ENCODE results near the gene OR1D2.

DNA sequence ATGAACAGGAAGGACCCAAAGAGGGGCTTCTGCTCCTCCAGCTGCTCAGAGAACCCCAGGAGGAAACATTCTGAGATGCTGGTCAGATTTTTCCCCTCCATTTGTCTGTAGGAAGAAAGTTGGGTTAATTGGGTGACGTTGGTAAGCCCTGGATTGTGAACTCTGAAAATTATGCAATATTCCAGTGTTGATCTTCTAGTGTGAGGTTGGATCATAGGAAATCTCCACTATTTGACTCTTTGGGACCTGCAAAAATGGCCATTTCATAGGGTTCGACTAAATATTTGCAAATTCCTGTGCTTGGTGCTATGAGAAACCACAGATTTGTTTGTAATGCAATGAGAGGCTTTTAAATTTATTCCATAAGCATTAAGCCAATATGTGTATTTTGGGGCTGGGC is 23.2 kb upstream of the OR1D2 start, which contains the start of gene OR1G1:
- TF ChIP-seq POLR2A (IDR thresholded peaks at IDR 0.05), result no peak
- TF ChIP-seq, protein P1, sequence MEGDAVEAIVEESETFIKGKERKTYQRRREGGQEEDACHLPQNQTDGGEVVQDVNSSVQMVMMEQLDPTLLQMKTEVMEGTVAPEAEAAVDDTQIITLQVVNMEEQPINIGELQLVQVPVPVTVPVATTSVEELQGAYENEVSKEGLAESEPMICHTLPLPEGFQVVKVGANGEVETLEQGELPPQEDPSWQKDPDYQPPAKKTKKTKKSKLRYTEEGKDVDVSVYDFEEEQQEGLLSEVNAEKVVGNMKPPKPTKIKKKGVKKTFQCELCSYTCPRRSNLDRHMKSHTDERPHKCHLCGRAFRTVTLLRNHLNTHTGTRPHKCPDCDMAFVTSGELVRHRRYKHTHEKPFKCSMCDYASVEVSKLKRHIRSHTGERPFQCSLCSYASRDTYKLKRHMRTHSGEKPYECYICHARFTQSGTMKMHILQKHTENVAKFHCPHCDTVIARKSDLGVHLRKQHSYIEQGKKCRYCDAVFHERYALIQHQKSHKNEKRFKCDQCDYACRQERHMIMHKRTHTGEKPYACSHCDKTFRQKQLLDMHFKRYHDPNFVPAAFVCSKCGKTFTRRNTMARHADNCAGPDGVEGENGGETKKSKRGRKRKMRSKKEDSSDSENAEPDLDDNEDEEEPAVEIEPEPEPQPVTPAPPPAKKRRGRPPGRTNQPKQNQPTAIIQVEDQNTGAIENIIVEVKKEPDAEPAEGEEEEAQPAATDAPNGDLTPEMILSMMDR (IDR thresholded peaks at IDR 0.05), result no peak
- no peak for TF ChIP-seq EP300 (IDR thresholded peaks at IDR 0.05)
